ENCODE data around the gene PHF3.
"Not testable (repeated sequence)": the region's sequence is repeated elsewhere in the genome, so short reads cannot be mapped to it uniquely, and the experiment has no call there.

PHF3 gene

DNA sequence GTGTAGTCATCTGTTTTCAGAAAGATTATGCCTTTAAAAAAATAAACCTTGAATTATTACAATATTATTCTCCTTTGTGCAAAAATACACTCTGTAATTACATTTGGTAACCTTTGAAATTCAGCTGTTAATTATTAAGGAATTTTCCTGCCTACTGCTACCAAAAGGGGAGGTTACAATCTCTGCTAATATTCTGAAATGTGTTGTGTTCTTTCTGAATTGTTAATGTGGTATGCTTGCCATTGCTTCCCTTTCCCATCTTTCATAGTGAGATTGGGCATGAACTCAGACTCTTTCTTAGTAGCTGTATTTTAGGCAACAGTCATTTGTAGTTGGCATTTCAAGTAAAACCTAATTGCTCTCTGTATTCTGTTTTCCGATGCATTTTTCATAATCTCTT lies 73.0 kb downstream of the PHF3 start:
- no peak for DNase-seq (ENCODE audit: low read depth)

- DNase-seq (ENCODE audit: low read depth), result no peak
Observed at GRCh38 chr6:63709148-63709547, 73.5 kb downstream of the PHF3 start.

- no peak for DNase-seq (ENCODE audit: low read depth)
Observed at GRCh38 chr6:63713332-63713731, 77.7 kb downstream of the PHF3 start.

GRCh38 chr6:63714091-63714490 lies 78.5 kb downstream of the PHF3 start:
- no peak for DNase-seq (ENCODE audit: low read depth)

GRCh38 chr6:63716169-63716568 lies 80.6 kb downstream of the PHF3 start:
- DNase-seq (ENCODE audit: low read depth), result no peak

DNA sequence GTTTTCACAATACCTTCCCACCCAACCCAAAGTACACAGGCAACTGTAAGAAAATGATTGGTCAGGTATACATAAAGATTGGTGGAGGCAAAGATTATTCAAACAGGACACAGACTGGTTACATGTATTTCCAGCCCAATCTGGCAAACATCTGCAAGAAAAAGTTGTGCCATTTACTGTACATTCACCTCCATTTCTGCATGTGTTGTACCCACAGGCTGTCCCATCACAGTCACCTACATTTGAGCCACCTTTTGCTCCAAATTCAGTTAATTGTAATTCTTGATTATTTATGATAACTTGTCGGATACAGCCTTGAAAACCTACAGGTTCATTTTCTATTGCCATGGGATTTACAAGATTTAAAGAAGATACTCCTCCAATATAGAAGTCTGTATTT lies 85.6 kb downstream of the PHF3 start:
- no peak for DNase-seq (ENCODE audit: low read depth)

DNA sequence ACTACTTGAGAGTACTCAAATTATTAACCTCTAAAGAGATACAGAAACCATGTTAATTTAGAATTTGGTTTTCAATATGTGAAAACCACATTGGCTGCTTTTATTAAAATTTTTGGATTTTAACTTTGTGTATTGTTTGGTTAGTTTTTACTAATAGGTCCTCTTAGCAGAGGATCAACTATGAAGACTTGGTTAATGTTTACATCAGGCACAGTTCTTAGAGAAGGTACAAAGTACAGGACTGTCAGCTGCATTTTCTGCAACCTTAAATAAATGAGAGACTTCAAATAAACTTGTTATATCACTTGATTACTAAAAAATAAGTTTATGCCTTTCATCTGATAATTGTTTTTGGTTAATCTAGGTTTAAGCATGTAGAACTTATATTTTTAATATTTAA lies 89.1 kb downstream of the PHF3 start:
- DNase-seq (ENCODE audit: low read depth), result no peak

DNA sequence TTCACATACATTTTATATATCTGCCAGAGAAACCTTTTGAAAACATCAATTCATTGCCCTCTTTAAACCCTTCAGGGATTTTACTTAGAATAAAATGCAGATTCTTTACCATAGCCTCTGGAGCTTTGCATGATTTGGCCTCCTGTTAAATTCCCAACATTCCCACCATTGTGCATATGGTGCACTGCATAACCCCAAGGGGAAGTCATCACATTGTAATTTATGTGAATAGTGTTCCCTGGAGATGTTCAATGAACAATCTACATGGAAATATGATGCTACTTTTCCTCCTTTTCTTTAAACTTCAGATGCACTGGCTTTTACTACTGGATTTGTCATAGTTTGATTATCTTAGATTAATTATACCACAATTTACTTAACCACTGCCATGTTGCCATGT lies 94.7 kb downstream of the PHF3 start:
- DNase-seq (ENCODE audit: low read depth), result no peak

DNA sequence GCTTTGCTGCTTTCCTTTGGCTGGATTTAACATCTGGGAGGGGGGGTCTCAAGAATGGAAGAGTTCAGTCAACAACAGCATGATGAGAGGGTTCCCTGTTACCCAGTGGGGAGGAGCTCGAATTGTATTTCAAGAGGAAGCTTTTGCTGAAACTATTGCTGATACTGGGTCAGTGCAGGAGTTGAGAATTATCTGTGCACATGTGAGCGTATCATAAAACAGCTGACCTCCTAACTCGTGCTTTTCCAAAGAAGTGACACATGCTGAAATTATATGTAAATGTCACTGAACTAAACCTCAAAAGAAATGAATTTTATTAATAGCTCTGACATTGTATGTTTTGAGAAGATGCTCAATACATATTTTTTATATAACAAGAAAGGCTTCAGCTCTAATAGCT lies 96.3 kb downstream of the PHF3 start:
- no peak for DNase-seq (ENCODE audit: low read depth)

DNA sequence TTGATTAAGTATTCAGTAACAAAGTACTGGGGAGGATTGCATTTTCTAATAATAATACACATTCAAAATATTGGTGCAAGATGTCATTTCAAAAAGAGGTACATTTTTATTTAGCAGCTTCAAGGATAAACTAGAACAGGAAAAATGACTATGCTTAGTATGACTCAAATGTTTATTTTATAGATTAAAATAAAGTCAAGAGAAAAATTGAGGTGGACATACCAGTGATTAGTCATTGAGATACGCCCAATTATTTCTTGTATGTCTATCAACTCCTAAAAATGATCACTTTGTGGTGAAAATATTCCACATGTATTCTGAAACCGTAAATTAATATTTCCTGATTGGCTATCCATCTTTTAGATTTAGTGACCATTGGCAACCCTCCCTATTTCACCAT lies 96.7 kb downstream of the PHF3 start:
- no peak for DNase-seq (ENCODE audit: low read depth)

DNA sequence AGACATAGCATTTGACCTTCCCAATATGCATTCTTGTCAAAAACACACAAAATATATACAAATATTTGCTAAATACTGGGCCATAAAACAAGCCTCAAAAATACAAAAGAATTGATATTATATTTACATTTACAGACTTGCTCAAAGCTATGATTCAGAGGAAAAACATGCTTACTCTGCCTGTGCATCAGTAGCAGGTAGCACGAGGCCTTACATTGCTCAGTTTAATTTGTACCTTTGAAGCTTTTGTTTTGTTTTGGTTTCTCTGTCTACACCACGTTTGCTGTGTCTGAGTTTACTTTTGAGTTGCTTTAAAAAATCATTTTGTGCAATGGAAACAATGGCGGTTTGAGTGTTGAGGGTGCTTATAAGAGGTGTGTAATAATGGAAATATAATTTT lies 99.3 kb downstream of the PHF3 start:
- no peak for DNase-seq (ENCODE audit: low read depth)

GRCh38 chr6:63738190-63738589 lies 102.6 kb downstream of the PHF3 start:
- DNase-seq (ENCODE audit: low read depth), result not testable (repeated sequence)

GRCh38 chr6:63739094-63739687 lies 103.6 kb downstream of the PHF3 start:
- DNase-seq (ENCODE audit: low read depth), result no peak

DNA sequence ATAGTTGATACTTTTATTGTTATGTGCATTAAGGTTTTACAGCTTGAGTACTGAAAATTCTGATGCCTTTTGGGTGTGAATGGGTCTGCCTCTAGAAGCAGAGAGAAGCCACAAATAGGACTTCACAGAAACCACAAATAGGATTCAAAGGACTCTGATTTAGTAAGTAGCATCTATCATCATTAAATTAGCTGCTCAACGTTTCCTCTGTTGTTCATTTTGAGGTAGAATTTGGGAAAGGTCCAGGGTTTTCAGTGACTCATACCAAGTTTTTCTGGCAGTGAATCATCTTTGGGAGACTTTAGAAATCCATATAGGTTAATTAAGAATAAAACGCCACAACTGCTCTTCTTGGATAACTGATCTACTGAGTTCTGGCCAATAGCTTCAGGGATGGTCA lies 105.1 kb downstream of the PHF3 start:
- peak; percentile 65 for DNase-seq (ENCODE audit: low read depth)

GRCh38 chr6:63742060-63742459 lies 106.5 kb downstream of the PHF3 start:
- DNase-seq (ENCODE audit: low read depth), result no peak

DNA sequence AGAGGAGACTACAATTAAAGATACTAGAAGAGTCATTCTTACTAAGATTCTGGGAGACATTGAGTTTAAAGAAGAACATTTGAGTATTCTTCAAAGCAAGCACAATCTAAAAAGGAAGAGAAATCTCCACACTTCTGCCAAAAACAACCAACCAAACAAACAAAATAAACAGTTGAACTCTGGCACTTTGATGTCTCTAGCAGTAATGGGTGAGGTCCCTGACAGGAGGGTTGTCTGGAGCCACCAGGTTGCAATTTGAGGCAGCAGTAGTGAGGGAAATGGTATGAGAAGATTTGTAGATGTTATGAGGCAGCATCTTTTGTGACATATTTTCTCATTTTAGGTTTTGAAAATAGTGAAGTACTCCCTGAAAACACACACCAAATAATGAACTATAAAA lies 108.1 kb downstream of the PHF3 start:
- no peak for DNase-seq (ENCODE audit: low read depth)

GRCh38 chr6:63744810-63745209 lies 109.2 kb downstream of the PHF3 start:
- DNase-seq (ENCODE audit: low read depth), result no peak

DNA sequence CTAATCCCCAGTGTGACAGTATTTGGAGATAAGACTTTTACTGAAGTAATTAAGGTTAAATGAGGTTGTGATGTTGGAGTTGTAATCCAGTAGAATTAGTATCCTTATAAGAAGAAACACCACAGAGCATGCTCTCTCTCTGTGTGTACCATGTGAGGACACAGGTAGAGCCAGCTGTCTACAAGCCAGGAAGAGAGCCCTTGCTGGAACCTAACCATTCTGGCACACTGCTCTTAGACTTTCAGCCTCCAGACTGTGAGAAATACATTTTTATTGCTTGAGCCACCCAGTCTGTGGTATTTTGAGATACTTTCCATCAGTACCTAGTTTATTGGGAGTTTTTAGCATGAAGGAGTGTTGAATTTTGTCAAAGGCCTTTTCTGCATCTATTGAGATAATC lies 110.2 kb downstream of the PHF3 start:
- DNase-seq (ENCODE audit: low read depth), result no peak

GRCh38 chr6:63750400-63750799 lies 114.8 kb downstream of the PHF3 start:
- DNase-seq (ENCODE audit: low read depth), result no peak

GRCh38 chr6:63757275-63757674 lies 121.7 kb downstream of the PHF3 start:
- DNase-seq (ENCODE audit: low read depth), result not testable (repeated sequence)

- no peak for DNase-seq (ENCODE audit: low read depth)
Observed at GRCh38 chr6:63757826-63758225, 122.2 kb downstream of the PHF3 start.

- DNase-seq (ENCODE audit: low read depth), result no peak
Observed at GRCh38 chr6:63759605-63760105, 124.1 kb downstream of the PHF3 start.

- no peak for DNase-seq (ENCODE audit: low read depth)
Observed at GRCh38 chr6:63760199-63760598, 124.6 kb downstream of the PHF3 start.

- no peak for DNase-seq (ENCODE audit: low read depth)
Observed at GRCh38 chr6:63764318-63764916, 128.8 kb downstream of the PHF3 start.

Measured in stromal cell of bone marrow (primary cell).